Germinal center (tissue), 1 donor: Measurements from ENCODE around the gene HOXA5.
A peak's percentile ranks its signal among the peaks of the same experiment; 100 is the strongest.

ENCODE experiments used
- DNase-seq: peaks from one replicate; pipeline ENCODE4 v3.0.0; 2012; ENCODE audit warnings: mixed read lengths, low spot score

Gene HOXA5

GRCh38 chr7:27106181-27106900 is 37.1 kb downstream of the HOXA5 start:
- DNase-seq: no peak

GRCh38 chr7:27105301-27106031 is 38.0 kb downstream of the HOXA5 start:
- no peak for DNase-seq

GRCh38 chr7:27104341-27105058 is 39.0 kb downstream of the HOXA5 start:
- DNase-seq: no peak

- DNase-seq: no peak
Observed at GRCh38 chr7:27103489-27104226, 39.8 kb downstream of the HOXA5 start.

- DNase-seq: no peak
Observed at GRCh38 chr7:27102581-27103442, 40.7 kb downstream of the HOXA5 start, which contains the start of gene HOXA2. Gene HOXA2 (minus strand): TSS chr7:27102683. CDS start chr7:27102500, 183 bp downstream.

GRCh38 chr7:27101957-27102580 is 41.4 kb downstream of the HOXA5 start:
- peak; percentile 25 for DNase-seq

GRCh38 chr7:27101171-27101956 is 42.1 kb downstream of the HOXA5 start:
- DNase-seq: no peak

- DNase-seq: no peak
Observed at GRCh38 chr7:27100694-27101170, 42.7 kb downstream of the HOXA5 start.

GRCh38 chr7:27099453-27100370 is 43.8 kb downstream of the HOXA5 start:
- DNase-seq: no peak

GRCh38 chr7:27098578-27099451 is 44.7 kb downstream of the HOXA5 start:
- no peak for DNase-seq

GRCh38 chr7:27097686-27098577 is 45.5 kb downstream of the HOXA5 start:
- no peak for DNase-seq

- peak; percentile 34 for DNase-seq
Observed at GRCh38 chr7:27096768-27097514, 46.5 kb downstream of the HOXA5 start.

- DNase-seq: peak; percentile 98
Observed at GRCh38 chr7:27095897-27096767, 47.3 kb downstream of the HOXA5 start, which contains the start of gene HOXA1. Gene HOXA1 (minus strand): TSS chr7:27096000. CDS start chr7:27095912, 88 bp downstream.

GRCh38 chr7:27095050-27095896 is 48.2 kb downstream of the HOXA5 start:
- peak; percentile 34 for DNase-seq
